Esophagus muscularis mucosa (tissue), 4 donors: ENCODE measurements around the gene TMCO2. TPM values are rescaled to one million over a fixed set of nuclear protein-coding genes. Genes with fewer than 3 reads are reported as not detected.

Source experiments
- DNase-seq: peaks from one replicate; pipeline ENCODE4 v3.0.0-alpha.2; 2017; ENCODE audit errors: extremely low spot score
- H3K27ac ChIP-seq, 4 donors: fragments of 200-600 bp; sonication (generic); replicated peaks in 1 of 4; 1 replicate in 3 of 4; 2 replicates in 1 of 4; pipeline ENCODE4 v1.5.1; 2016 to 2019; ENCODE audit warnings: mild to moderate bottlenecking in 1 of 4
- H3K27me3 ChIP-seq, 4 donors: fragments of 200-600 bp; sonication (generic); one replicate each; pipeline versions ENCODE4 v1.5.1 to v1.6.0; 2016 to 2019
- H3K36me3 ChIP-seq, 4 donors: fragments of 200-600 bp; sonication (generic); one replicate each; pipeline ENCODE4 v1.5.1; 2016 to 2019
- H3K4me1 ChIP-seq, 4 donors: fragments of 200-600 bp; sonication (generic); one replicate each; pipeline ENCODE4 v1.5.1; 2016 to 2019
- H3K4me3 ChIP-seq, 4 donors: fragments of 200-600 bp; sonication (generic); 1 replicate in 2 of 4; 2 replicates in 2 of 4; pipeline ENCODE4 v1.5.1; 2016 to 2019; ENCODE audit warnings: mild to moderate bottlenecking in 4 of 4, moderate library complexity in 1 of 4
- H3K9me3 ChIP-seq, 4 donors: fragments of 200-600 bp; sonication (generic); 1 replicate in 3 of 4; 2 replicates in 1 of 4; pipeline ENCODE4 v1.5.1; 2016 to 2019
- EP300 ChIP-seq: sonication (generic); formaldehyde crosslinking; IDR thresholded peaks from one replicate; pipeline ENCODE4 v1.6.1; 2017; ENCODE audit warnings: antibody characterized with exemption
- POLR2A ChIP-seq: fragments of 450-650 bp; IDR thresholded peaks from one replicate; pipeline ENCODE4 v1.6.1; 2017; ENCODE audit warnings: antibody characterized with exemption, moderate library complexity, mild to moderate bottlenecking, low read depth
- POLR2AphosphoS5 ChIP-seq, 2 donors: sonication (generic); formaldehyde crosslinking; IDR thresholded peaks; one replicate each; pipeline ENCODE4 v1.6.1; 2017; ENCODE audit warnings: antibody characterized with exemption in 2 of 2
- WGBS: methylation state at CpG from one replicate; pipeline ENCODE4 v1.1.5; 2018; 5-methylcytosine and 5-hydroxymethylcytosine counted together
- intact Hi-C: fragments of 100-400 bp; cut with DNase I; formaldehyde crosslinking; loops from one replicate; pipeline ENCODE4 v1.15.1; 2023
- total RNA-seq, 4 donors: library from RNA; depleted of rRNA; stranded (reverse); fragments of >200 nt; gene quantifications; one replicate each; pipeline versions ENCODE4 v1.1.0 to v1.2.1, GENCODE V29; 2016
- TF ChIP-seq, protein P1 (sequence below), 3 experiments: fragments of 200-600 bp in 2 of 3; fragments of 450-650 bp in 1 of 3; sonication (generic) in 2 of 3; IDR thresholded peaks; one replicate each; pipeline ENCODE4 v1.5.1; 2017 to 2019; ENCODE audit warnings: antibody characterized with exemption in 3 of 3, mild to moderate bottlenecking in 2 of 3, moderate library complexity in 1 of 3

The TMCO2 gene
- total RNA-seq, 4 donors from 2014 or later: not detected

DNA sequence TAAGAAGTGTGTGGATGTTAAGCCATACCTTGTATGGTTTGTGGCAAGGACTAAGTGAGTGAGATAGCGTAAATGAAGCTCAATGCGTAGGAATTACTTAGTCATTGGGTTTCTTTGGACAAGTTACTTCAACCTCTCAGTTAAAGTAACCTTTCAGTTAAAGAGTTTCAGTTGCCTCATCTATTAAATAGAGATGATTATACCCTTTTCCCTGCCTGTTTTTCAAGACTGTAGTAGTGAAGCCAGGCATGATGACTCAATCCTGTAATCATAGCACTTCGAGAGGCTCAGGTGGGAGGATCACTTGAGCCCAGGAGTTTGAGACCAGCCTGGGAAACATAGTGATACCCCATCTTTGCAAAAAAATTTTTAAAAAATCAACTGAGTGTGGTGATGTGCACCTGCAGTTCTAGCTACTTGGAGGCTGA is 16.6 kb downstream of the TMCO2 start:
- WGBS: 48% methylated on average over 3 of the region's 3 CpGs
- DNase-seq: no peak
- Histone ChIP-seq H3K4me3 (no peak overlapping the region), H3K27me3 (no peaks in the 10 kb centered on the region), H3K27ac (peak overlapping the region; percentile 71 to 82 (median 78)), H3K9me3 (no peaks in the 10 kb centered on the region), H3K4me1 (peaks cover 42 to 98% (median 93%) of the 10 kb centered on the region in 4 donors), H3K36me3 (peaks cover 24 to 74% (median 47%) of the 10 kb centered on the region in 4 donors)
- TF ChIP-seq POLR2AphosphoS5 (IDR thresholded peaks at IDR 0.05) (peak in 1 of 2 donors; percentile 34), EP300 (no peak)
- intact Hi-C loops: no loop called here

DNA sequence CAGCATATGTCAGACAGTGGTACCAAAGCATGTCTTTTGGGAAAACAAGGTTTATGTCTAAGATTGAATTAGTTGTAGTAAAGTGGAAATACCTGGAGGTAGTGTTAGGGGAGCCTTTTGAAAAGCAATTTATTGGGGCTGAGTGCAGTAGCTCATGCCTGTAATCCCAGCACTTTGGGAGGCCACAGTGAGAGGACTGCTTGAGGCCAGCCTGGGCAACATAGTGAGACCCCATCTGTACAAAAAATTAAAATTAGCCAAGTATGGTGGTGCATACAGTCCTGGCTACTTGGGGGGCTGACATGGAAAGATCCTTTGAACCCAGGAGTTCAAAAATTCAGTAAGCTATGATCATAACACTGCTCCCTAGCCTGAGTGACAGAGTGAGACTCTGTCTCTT is 17.6 kb downstream of the TMCO2 start:
- H3K4me1 ChIP-seq: peaks cover 38 to 97% (median 85%) of the 10 kb centered on the region in 4 donors

DNA sequence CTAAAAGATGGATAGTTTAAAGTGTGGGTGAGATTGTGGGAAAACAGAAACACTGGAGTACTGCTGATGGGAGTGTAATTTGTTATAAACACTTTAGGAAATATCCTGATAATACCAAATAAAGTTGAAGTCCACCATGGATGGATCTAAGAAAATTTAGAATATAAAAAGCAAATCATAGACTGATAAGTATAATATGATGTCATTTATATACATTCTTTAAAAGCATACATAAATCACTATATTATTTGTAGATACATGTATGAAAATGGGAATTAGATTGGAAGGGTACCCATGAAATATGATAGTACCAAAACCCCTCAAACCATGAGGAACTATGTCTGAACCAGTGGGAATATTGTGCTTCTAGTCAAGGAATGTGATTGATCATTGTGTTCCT is 18.2 kb downstream of the TMCO2 start:
- H3K27ac ChIP-seq: peak overlapping the region in 3 of 4 donors; percentile 80 to 82 (median 82)

More for the DNA sequence above, 17.6 kb downstream of the TMCO2 start:
- Histone ChIP-seq H3K36me3 (peaks cover 24 to 81% (median 54%) of the 10 kb centered on the region in 4 donors), H3K4me3 (no peak overlapping the region), H3K27ac (peak overlapping the region in 3 of 4 donors; percentile 80 to 82 (median 82)), H3K9me3 (no peaks in the 10 kb centered on the region), H3K27me3 (no peaks in the 10 kb centered on the region)
- DNase-seq: no peak
- intact Hi-C loops: no loop called here
- TF ChIP-seq POLR2A (no peak), EP300 (no peak), POLR2AphosphoS5 (IDR thresholded peaks at IDR 0.05) (no peak)
- TF ChIP-seq, protein P1, sequence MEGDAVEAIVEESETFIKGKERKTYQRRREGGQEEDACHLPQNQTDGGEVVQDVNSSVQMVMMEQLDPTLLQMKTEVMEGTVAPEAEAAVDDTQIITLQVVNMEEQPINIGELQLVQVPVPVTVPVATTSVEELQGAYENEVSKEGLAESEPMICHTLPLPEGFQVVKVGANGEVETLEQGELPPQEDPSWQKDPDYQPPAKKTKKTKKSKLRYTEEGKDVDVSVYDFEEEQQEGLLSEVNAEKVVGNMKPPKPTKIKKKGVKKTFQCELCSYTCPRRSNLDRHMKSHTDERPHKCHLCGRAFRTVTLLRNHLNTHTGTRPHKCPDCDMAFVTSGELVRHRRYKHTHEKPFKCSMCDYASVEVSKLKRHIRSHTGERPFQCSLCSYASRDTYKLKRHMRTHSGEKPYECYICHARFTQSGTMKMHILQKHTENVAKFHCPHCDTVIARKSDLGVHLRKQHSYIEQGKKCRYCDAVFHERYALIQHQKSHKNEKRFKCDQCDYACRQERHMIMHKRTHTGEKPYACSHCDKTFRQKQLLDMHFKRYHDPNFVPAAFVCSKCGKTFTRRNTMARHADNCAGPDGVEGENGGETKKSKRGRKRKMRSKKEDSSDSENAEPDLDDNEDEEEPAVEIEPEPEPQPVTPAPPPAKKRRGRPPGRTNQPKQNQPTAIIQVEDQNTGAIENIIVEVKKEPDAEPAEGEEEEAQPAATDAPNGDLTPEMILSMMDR (IDR thresholded peaks at IDR 0.05): no peak

DNA sequence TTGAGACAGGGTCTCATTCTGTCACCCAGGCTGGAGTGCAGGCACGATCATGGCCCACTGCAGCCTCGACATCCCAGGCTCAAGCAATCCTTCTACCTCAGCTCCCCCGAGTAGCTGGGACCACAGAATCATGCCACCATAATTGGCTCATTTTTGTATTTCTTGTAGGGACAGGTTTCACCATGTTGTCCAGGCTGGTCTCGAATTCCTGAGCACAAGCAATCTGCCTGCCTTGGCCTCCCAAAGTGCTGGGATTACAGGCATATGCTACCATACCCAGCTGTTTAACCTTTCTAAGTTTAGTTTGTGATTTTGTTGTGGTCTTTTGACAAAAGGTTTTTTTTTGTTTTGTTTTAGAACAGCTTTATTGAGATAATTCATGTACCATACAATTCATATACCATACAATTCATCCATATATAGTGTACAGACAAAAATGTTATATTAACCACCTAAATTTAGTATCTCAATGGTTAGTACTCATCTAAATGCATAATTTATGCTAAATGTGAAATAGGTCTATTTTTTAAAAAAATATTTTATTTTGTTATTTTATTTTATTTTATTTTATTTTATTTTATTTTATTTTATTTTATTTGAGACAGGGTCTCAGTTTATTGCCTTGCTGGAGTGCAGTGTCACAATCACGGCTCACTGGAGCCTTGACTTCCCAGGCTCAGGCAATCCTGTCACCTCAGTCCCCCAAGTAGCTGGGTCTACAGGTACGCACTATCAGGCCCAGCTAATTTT is 19.2 kb downstream of the TMCO2 start:
- peak overlapping the region; percentile 75 to 82 (median 81) for H3K27ac ChIP-seq

More for the DNA sequence above, 18.2 kb downstream of the TMCO2 start:
- peaks cover 23 to 81% (median 56%) of the 10 kb centered on the region in 4 donors for H3K36me3 ChIP-seq
- no peaks in the 10 kb centered on the region for H3K27me3 ChIP-seq
- no peaks in the 10 kb centered on the region for H3K9me3 ChIP-seq
- TF ChIP-seq, protein P1 (IDR thresholded peaks at IDR 0.05): no peak
- TF ChIP-seq POLR2AphosphoS5 (IDR thresholded peaks at IDR 0.05) (no peak), EP300 (no peak), POLR2A (no peak)
- no peak overlapping the region for H3K4me3 ChIP-seq
- intact Hi-C loops: no loop called here
- peaks cover 37 to 97% (median 79%) of the 10 kb centered on the region in 4 donors for H3K4me1 ChIP-seq
- no peak for DNase-seq

DNA sequence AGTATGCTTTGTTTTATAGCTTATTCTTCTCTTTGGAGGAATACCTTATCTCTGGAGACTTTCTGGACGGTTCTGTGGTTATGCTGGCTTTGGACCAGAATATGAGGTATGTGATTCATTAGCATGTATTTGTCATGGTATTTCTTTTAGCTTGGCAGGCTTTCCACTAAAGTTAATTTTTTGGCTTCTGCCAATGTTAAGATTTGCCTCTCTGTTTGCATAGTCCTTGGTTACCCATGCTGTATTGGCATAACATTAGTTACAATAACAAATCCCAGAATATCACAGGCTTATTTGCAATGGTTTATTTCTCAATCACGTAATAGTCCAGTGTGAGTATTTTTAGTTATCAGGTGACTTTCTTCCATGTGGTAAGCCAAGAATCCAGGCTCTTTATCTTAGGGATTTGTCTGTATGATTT is 20.0 kb downstream of the TMCO2 start:
- peak overlapping the region; percentile 75 to 82 (median 81) for H3K27ac ChIP-seq
- intact Hi-C loops: no loop called here
- WGBS: 36% methylated on average over 2 of the region's 2 CpGs

More for the DNA sequence above, 19.2 kb downstream of the TMCO2 start:
- Histone ChIP-seq H3K36me3 (peaks cover 26 to 81% (median 54%) of the 10 kb centered on the region in 4 donors), H3K4me1 (peaks cover 31 to 91% (median 70%) of the 10 kb centered on the region in 4 donors), H3K9me3 (no peaks in the 10 kb centered on the region), H3K27me3 (no peaks in the 10 kb centered on the region), H3K4me3 (no peak overlapping the region)
- intact Hi-C loops: no loop called here
- no peak for DNase-seq
- TF ChIP-seq POLR2AphosphoS5 (IDR thresholded peaks at IDR 0.05) (no peak), POLR2A (no peak), EP300 (no peak)
- TF ChIP-seq, protein P1 (IDR thresholded peaks at IDR 0.05): no peak
- 90% methylated on average over 6 of the region's 6 CpGs for WGBS

More for the DNA sequence above, 20.0 kb downstream of the TMCO2 start:
- no peaks in the 10 kb centered on the region for H3K27me3 ChIP-seq
- H3K4me3 ChIP-seq: no peak overlapping the region
- peaks cover 34 to 81% (median 54%) of the 10 kb centered on the region in 4 donors for H3K36me3 ChIP-seq
- H3K9me3 ChIP-seq: no peaks in the 10 kb centered on the region
- TF ChIP-seq EP300 (no peak), POLR2AphosphoS5 (IDR thresholded peaks at IDR 0.05) (peak in 1 of 2 donors; percentile 66)
- no peak for DNase-seq
- peaks cover 23 to 83% (median 62%) of the 10 kb centered on the region in 4 donors for H3K4me1 ChIP-seq
